ENCODE results near the gene PPP1R27.

DNA sequence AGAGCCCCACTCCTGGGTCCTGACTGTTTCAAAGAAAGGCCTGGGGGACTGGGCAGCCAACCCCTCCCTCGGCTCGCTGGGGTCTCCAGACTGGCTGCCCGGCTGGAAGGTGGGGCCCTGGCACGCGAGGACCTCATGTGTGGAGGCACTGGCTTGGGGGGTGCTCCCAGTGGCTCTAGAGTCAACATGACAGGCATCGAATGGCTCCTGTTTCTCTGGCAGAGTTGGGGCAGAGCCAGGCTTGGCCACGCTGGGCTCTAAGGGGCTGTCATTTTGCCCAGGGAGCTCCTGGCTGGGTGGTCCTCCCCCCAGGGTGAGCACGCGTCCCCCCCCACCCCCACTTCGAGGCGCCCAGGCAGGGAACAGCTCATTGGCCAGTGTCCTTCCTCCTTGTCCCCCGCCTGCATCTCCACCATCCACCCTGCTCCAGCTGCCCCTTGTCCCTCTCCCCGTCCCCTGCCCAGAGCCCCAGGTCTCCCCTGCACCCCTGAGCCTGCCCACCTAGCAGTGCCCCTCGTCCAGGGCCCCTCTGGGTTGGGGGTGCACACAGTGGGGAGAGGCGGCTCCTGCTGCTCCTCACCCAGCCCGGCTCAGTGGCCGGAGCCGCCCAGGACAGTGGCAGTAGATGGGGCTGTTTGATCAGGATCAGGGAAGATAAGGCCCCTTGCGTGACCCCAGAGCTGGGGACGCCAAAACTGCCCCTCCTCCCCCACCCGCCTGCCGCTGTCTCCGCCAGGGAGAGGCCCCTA lies 28.2 kb downstream of the PPP1R27 start:
- TF ChIP-seq, protein P1, sequence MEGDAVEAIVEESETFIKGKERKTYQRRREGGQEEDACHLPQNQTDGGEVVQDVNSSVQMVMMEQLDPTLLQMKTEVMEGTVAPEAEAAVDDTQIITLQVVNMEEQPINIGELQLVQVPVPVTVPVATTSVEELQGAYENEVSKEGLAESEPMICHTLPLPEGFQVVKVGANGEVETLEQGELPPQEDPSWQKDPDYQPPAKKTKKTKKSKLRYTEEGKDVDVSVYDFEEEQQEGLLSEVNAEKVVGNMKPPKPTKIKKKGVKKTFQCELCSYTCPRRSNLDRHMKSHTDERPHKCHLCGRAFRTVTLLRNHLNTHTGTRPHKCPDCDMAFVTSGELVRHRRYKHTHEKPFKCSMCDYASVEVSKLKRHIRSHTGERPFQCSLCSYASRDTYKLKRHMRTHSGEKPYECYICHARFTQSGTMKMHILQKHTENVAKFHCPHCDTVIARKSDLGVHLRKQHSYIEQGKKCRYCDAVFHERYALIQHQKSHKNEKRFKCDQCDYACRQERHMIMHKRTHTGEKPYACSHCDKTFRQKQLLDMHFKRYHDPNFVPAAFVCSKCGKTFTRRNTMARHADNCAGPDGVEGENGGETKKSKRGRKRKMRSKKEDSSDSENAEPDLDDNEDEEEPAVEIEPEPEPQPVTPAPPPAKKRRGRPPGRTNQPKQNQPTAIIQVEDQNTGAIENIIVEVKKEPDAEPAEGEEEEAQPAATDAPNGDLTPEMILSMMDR (IDR thresholded peaks at IDR 0.05; ENCODE audit: insufficient read depth, low read depth, low read length): no peak
- TF ChIP-seq EZH2 (IDR thresholded peaks at IDR 0.05; ENCODE audit: insufficient read depth, low read length): no peak
